HEK293 (cell line): ENCODE results near the gene DDO.
"Not testable (repeated sequence)": the region's sequence is repeated elsewhere in the genome, so short reads cannot be mapped to it uniquely, and the experiment has no call there.

Experiments
- CTCF ChIA-PET: fragments of 350-600 bp; formaldehyde crosslinking; extraction: SDS; loops from one replicate; lab custom pipeline; 2021; ENCODE audit warnings: antibody characterized with exemption; lab: Yijun Ruan, JAX
- POLR2A ChIA-PET: fragments of 300-600 bp; formaldehyde crosslinking; extraction: SDS; loops from one replicate; lab custom pipeline; 2020; ENCODE audit warnings: antibody characterized with exemption, inconsistent platforms; lab: Yijun Ruan, JAX
- H3K27ac ChIP-seq: fragments of 200-500 bp; sonication (Bioruptor generic); 2 replicates; pipeline ENCODE4 v1.5.1; 2014; ENCODE audit warnings: low read depth, low read length, control low read depth, inconsistent platforms; ENCODE audit errors: extremely low read depth
- H3K36me3 ChIP-seq, 2 experiments: fragments of 200-500 bp in 1 of 2; sonication (Bioruptor generic) in 1 of 2; 1 replicate in 1 of 2; 2 replicates in 1 of 2; pipeline ENCODE4 v1.5.1; 2014 to 2017; ENCODE audit warnings: inconsistent platforms in 2 of 2, low read length in 2 of 2; ENCODE audit not compliant: control insufficient read depth in 2 of 2, insufficient read depth in 1 of 2
- H3K4me1 ChIP-seq: fragments of 200-500 bp; sonication (Bioruptor generic); 2 replicates; pipeline ENCODE4 v1.5.1; 2014; ENCODE audit warnings: mild to moderate bottlenecking, low read length, inconsistent platforms; ENCODE audit not compliant: control insufficient read depth, insufficient read depth
- H3K4me3 ChIP-seq: 2 replicates; pipeline ENCODE4 v1.5.1; 2011; ENCODE audit warnings: low read depth, mild to moderate bottlenecking, control low read depth, low read length, moderate library complexity
- H3K9me3 ChIP-seq: fragments of 200-500 bp; sonication (Bioruptor generic); 2 replicates; pipeline ENCODE4 v1.5.1; 2014; ENCODE audit warnings: low read depth, low read length, inconsistent platforms; ENCODE audit not compliant: control insufficient read depth, insufficient read depth
- GLI2 ChIP-seq: fragments of 450-650 bp; formaldehyde crosslinking; IDR thresholded peaks from 2 replicates; pipeline ENCODE4; 2017; ENCODE audit warnings: missing biosample characterization, missing genetic modification characterization, low read depth, borderline replicate concordance
- GLIS2 ChIP-seq: fragments of 450-650 bp; formaldehyde crosslinking; IDR thresholded peaks from 2 replicates; pipeline ENCODE4 v1.5.1; 2016; ENCODE audit warnings: missing biosample characterization, missing genetic modification characterization
- MEIS1 ChIP-seq: sonication (generic); formaldehyde crosslinking; IDR thresholded peaks from 2 replicates; pipeline ENCODE4 v1.8.1; 2022; ENCODE audit warnings: missing genetic modification reagents, mild to moderate bottlenecking, borderline replicate concordance
- OVOL3 ChIP-seq: fragments of 450-650 bp; formaldehyde crosslinking; IDR thresholded peaks from 2 replicates; pipeline ENCODE4 v1.5.1; 2016; ENCODE audit warnings: missing biosample characterization, missing genetic modification characterization
- SCRT1 ChIP-seq: fragments of 450-650 bp; formaldehyde crosslinking; IDR thresholded peaks from 2 replicates; pipeline ENCODE4 v1.5.1; 2016; ENCODE audit warnings: missing biosample characterization, missing genetic modification characterization, borderline replicate concordance
- WT1 ChIP-seq: fragments of 450-650 bp; formaldehyde crosslinking; IDR thresholded peaks from 2 replicates; pipeline ENCODE4 v1.5.1; 2016; ENCODE audit warnings: missing biosample characterization, missing genetic modification characterization
- ZBTB17 ChIP-seq: fragments of 450-650 bp; formaldehyde crosslinking; IDR thresholded peaks from 2 replicates; pipeline ENCODE4 v1.5.1; 2016; ENCODE audit warnings: missing biosample characterization, missing genetic modification characterization
- ZNF350 ChIP-seq: fragments of 450-650 bp; formaldehyde crosslinking; IDR thresholded peaks from 2 replicates; pipeline ENCODE4 v1.5.0; 2017; ENCODE audit warnings: missing biosample characterization, mild to moderate bottlenecking, missing genetic modification characterization
- ZNF610 ChIP-seq: fragments of 450-650 bp; formaldehyde crosslinking; IDR thresholded peaks from 2 replicates; pipeline ENCODE4 v1.5.1; 2016; ENCODE audit warnings: missing biosample characterization, missing genetic modification characterization, borderline replicate concordance
- ZNF785 ChIP-seq: fragments of 450-650 bp; formaldehyde crosslinking; IDR thresholded peaks from 2 replicates; pipeline ENCODE4 v1.5.1; 2016; ENCODE audit warnings: missing biosample characterization, missing genetic modification characterization
- TF ChIP-seq, protein P1 (sequence below): fragments of 450-650 bp; formaldehyde crosslinking; conservative IDR thresholded peaks from 2 replicates; pipeline ENCODE4 v1.5.1; 2016; ENCODE audit warnings: low read depth, missing biosample characterization, missing genetic modification characterization
- TF ChIP-seq, protein P2 (sequence below): fragments of 450-650 bp; formaldehyde crosslinking; IDR thresholded peaks from 2 replicates; pipeline ENCODE4 v1.5.1; 2016; ENCODE audit warnings: missing biosample characterization, missing genetic modification characterization
- TF ChIP-seq, protein P3 (sequence below): fragments of 450-650 bp; formaldehyde crosslinking; IDR thresholded peaks from 2 replicates; pipeline ENCODE4 v1.5.1; 2016; ENCODE audit warnings: missing biosample characterization, missing genetic modification characterization, borderline replicate concordance
- TF ChIP-seq, protein P4 (sequence below): fragments of 450-650 bp; formaldehyde crosslinking; IDR thresholded peaks from 2 replicates; pipeline ENCODE4 v1.5.1; 2017; ENCODE audit warnings: missing biosample characterization, missing genetic modification characterization
- TF ChIP-seq, protein P5 (sequence below): fragments of 450-650 bp; formaldehyde crosslinking; IDR thresholded peaks from 2 replicates; pipeline ENCODE4 v1.5.0; 2017; ENCODE audit warnings: missing biosample characterization, missing genetic modification characterization, borderline replicate concordance
- TF ChIP-seq, protein P6 (sequence below): fragments of 450-650 bp; formaldehyde crosslinking; IDR thresholded peaks from 2 replicates; pipeline ENCODE4 v1.5.1; 2016; ENCODE audit warnings: missing biosample characterization, missing genetic modification characterization

The DDO gene

DNA sequence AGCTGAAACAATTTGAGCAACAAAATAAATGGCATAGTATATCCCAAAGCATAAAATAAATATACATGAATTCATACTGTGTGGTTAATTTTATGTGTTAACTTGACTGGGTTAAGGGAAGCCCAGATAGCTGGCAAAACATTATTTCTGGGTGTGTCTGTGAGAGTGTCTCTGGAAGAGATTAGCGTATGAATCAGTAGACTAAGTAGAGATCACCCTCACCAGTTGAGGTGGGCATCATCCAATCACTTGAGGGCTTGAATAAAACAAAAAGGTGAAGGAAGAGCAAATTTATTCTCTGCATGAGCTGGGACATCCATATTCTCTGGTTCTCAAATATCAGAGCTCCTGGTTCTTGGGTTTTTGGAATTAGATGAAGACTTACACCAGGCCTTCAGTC lies 43.1 kb upstream of the DDO start (continued):
- TF ChIP-seq, protein P1, sequence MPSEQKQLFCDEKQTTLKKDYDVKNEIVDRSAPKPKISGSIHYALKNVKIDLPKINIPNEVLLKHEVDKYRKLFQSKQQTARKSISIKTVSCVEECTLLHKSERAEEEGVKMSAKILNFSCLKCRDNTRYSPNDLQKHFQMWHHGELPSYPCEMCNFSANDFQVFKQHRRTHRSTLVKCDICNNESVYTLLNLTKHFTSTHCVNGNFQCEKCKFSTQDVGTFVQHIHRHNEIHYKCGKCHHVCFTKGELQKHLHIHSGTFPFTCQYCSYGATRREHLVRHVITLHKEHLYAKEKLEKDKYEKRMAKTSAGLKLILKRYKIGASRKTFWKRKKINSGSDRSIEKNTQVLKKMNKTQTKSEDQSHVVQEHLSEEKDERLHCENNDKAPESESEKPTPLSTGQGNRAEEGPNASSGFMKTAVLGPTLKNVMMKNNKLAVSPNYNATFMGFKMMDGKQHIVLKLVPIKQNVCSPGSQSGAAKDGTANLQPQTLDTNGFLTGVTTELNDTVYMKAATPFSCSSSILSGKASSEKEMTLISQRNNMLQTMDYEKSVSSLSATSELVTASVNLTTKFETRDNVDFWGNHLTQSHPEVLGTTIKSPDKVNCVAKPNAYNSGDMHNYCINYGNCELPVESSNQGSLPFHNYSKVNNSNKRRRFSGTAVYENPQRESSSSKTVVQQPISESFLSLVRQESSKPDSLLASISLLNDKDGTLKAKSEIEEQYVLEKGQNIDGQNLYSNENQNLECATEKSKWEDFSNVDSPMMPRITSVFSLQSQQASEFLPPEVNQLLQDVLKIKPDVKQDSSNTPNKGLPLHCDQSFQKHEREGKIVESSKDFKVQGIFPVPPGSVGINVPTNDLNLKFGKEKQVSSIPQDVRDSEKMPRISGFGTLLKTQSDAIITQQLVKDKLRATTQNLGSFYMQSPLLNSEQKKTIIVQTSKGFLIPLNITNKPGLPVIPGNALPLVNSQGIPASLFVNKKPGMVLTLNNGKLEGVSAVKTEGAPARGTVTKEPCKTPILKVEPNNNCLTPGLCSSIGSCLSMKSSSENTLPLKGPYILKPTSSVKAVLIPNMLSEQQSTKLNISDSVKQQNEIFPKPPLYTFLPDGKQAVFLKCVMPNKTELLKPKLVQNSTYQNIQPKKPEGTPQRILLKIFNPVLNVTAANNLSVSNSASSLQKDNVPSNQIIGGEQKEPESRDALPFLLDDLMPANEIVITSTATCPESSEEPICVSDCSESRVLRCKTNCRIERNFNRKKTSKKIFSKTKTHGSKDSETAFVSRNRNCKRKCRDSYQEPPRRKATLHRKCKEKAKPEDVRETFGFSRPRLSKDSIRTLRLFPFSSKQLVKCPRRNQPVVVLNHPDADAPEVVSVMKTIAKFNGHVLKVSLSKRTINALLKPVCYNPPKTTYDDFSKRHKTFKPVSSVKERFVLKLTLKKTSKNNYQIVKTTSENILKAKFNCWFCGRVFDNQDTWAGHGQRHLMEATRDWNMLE (tag by site-specific recombination) = no peak

DNA sequence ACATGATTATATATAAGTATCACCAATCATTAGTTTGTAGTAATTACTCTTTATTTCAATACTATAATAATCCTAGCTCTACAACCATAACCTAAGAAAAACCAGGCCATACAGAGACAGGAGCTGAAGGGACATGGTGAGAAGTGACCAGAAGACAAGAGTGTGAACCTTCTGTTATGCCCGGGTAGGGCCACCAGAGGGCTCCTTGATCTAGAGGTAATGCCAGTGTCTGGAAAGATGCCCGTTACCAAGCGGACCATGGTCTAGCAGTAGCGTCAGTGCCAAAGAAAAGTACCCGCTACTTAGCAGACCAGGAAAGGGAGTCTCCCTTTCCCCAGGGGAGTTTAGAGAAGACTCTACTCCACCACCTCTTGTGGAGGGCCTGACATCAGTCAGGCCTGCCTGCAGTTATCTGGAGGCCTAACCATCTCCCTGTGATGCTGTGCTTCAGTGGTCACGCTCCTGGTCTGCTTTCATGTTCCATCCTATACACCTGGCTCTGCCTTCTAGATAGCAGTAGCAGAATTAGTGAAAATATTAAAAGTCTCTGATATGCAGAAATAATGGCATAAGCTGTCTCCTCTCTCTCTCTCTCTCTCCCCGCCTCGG lies 42.3 kb upstream of the DDO start:
- POLR2A ChIA-PET, H3K4me3 ChIP-seq, H3K27ac ChIP-seq, H3K9me3 ChIP-seq, H3K4me1 ChIP-seq, H3K36me3 ChIP-seq: not testable (repeated sequence)
- TF ChIP-seq, protein P2, sequence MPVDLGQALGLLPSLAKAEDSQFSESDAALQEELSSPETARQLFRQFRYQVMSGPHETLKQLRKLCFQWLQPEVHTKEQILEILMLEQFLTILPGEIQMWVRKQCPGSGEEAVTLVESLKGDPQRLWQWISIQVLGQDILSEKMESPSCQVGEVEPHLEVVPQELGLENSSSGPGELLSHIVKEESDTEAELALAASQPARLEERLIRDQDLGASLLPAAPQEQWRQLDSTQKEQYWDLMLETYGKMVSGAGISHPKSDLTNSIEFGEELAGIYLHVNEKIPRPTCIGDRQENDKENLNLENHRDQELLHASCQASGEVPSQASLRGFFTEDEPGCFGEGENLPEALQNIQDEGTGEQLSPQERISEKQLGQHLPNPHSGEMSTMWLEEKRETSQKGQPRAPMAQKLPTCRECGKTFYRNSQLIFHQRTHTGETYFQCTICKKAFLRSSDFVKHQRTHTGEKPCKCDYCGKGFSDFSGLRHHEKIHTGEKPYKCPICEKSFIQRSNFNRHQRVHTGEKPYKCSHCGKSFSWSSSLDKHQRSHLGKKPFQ = 0 out of 2 replicates have a peak, but pooled peaks have one; percentile 43
- CTCF ChIA-PET = interaction anchor here (0.6 to 2.2 kb wide), 4 partner anchors 9 to 60 kb away, joined by 3 to 5 read pairs (median 4); no protein-coding TSS in a partner anchor

DNA sequence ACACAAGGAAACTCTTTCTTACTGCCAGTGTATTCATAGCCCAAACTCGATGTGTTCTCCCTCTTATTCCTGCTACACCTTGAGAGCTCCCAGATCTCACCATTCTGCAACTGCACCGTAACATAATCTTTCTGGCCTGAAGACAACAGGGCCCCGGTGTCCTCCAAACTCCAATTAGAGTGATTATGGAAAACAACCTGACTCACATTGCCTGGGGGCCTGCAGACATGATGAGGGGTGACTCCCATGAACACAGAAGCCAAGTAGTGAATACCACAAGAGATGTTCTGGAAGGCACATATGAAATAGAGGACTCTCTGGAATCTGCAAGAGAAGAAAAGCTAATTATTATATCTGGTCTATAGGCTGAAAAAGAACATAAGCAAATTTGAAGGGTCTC lies 41.3 kb upstream of the DDO start:
- ChIA-PET POLR2A (interaction anchor here (0.6 kb wide), 1 partner anchor 512 kb away, joined by 3 read pairs; no protein-coding TSS in a partner anchor), CTCF (interaction anchor here (0.6 to 2.2 kb wide), 5 partner anchors 10 to 67 kb away, joined by 3 to 6 read pairs (median 3); no protein-coding TSS in a partner anchor)
- Histone ChIP-seq H3K27ac (no peak overlapping the region), H3K4me3 (no peak overlapping the region), H3K4me1 (no peaks in the 10 kb centered on the region), H3K36me3 (no peaks in the 10 kb centered on the region), H3K9me3 (no peaks in the 10 kb centered on the region)
- TF ChIP-seq ZNF350 (tag by site-specific recombination) (no peak), WT1 (tag by site-specific recombination) (no peak), ZNF610 (tag by site-specific recombination) (no peak), GLIS2 (no peak), OVOL3 (tag by site-specific recombination) (no peak), SCRT1 (tag by site-specific recombination) (no peak), MEIS1 (CRISPR knock-in tag) (no peak), ZBTB17 (tag by site-specific recombination) (no peak), GLI2 (tag by site-specific recombination) (no peak), ZNF785 (tag by site-specific recombination) (no peak)
- TF ChIP-seq, protein P3, sequence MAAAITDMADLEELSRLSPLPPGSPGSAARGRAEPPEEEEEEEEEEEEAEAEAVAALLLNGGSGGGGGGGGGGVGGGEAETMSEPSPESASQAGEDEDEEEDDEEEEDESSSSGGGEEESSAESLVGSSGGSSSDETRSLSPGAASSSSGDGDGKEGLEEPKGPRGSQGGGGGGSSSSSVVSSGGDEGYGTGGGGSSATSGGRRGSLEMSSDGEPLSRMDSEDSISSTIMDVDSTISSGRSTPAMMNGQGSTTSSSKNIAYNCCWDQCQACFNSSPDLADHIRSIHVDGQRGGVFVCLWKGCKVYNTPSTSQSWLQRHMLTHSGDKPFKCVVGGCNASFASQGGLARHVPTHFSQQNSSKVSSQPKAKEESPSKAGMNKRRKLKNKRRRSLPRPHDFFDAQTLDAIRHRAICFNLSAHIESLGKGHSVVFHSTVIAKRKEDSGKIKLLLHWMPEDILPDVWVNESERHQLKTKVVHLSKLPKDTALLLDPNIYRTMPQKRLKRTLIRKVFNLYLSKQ (tag by site-specific recombination) = no peak
- TF ChIP-seq, protein P4, sequence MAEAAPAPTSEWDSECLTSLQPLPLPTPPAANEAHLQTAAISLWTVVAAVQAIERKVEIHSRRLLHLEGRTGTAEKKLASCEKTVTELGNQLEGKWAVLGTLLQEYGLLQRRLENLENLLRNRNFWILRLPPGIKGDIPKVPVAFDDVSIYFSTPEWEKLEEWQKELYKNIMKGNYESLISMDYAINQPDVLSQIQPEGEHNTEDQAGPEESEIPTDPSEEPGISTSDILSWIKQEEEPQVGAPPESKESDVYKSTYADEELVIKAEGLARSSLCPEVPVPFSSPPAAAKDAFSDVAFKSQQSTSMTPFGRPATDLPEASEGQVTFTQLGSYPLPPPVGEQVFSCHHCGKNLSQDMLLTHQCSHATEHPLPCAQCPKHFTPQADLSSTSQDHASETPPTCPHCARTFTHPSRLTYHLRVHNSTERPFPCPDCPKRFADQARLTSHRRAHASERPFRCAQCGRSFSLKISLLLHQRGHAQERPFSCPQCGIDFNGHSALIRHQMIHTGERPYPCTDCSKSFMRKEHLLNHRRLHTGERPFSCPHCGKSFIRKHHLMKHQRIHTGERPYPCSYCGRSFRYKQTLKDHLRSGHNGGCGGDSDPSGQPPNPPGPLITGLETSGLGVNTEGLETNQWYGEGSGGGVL (tag by site-specific recombination) = no peak
- TF ChIP-seq, protein P5, sequence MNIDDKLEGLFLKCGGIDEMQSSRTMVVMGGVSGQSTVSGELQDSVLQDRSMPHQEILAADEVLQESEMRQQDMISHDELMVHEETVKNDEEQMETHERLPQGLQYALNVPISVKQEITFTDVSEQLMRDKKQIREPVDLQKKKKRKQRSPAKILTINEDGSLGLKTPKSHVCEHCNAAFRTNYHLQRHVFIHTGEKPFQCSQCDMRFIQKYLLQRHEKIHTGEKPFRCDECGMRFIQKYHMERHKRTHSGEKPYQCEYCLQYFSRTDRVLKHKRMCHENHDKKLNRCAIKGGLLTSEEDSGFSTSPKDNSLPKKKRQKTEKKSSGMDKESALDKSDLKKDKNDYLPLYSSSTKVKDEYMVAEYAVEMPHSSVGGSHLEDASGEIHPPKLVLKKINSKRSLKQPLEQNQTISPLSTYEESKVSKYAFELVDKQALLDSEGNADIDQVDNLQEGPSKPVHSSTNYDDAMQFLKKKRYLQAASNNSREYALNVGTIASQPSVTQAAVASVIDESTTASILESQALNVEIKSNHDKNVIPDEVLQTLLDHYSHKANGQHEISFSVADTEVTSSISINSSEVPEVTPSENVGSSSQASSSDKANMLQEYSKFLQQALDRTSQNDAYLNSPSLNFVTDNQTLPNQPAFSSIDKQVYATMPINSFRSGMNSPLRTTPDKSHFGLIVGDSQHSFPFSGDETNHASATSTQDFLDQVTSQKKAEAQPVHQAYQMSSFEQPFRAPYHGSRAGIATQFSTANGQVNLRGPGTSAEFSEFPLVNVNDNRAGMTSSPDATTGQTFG (tag by site-specific recombination) = no peak
- TF ChIP-seq, protein P6, sequence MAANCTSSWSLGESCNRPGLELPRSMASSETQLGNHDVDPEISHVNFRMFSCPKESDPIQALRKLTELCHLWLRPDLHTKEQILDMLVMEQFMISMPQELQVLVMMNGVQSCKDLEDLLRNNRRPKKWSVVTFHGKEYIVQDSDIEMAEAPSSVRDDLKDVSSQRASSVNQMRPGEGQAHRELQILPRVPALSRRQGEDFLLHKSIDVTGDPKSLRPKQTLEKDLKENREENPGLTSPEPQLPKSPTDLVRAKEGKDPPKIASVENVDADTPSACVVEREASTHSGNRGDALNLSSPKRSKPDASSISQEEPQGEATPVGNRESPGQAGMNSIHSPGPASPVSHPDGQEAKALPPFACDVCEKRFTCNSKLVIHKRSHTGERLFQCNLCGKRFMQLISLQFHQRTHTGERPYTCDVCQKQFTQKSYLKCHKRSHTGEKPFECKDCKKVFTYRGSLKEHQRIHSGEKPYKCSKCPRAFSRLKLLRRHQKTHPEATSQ = no peak
